ENCODE results near the gene SRPK3.

GRCh38 chrX:153827903-153828302 is 47.1 kb downstream of the SRPK3 start:
- TF ChIP-seq TEAD4 (IDR thresholded peaks at IDR 0.05), result no peak
- no peak for TF ChIP-seq REST (IDR thresholded peaks at IDR 0.05; ENCODE audit: low read depth)
- no peak for TF ChIP-seq RAD21 (IDR thresholded peaks at IDR 0.05; ENCODE audit: low read depth)
- no peak for TF ChIP-seq EP300 (IDR thresholded peaks at IDR 0.05; ENCODE audit: borderline replicate concordance)
- no peak for TF ChIP-seq TCF12 (IDR thresholded peaks at IDR 0.05; ENCODE audit: low read depth)
- TF ChIP-seq YY1 (IDR thresholded peaks at IDR 0.05; ENCODE audit: low read depth), result no peak
